Measurements from ENCODE around the gene MGAT4C.

GRCh38 chr12:86117711-86118110 lies 138.5 kb downstream of the MGAT4C start:
- TF ChIP-seq POLR2AphosphoS5 (IDR thresholded peaks at IDR 0.05; ENCODE audit: low read depth, low read length): no peak
- no peak for TF ChIP-seq CTCF (IDR thresholded peaks at IDR 0.05; ENCODE audit: control extremely low read depth in 1 of 3, insufficient read depth in 1 of 3, low read depth in 1 of 3, low read length in 3 of 3)
- no peak for TF ChIP-seq EZH2 (IDR thresholded peaks at IDR 0.05; ENCODE audit: low read depth, low read length, severe bottlenecking)
- no peak for TF ChIP-seq JUND (IDR thresholded peaks at IDR 0.05; ENCODE audit: low read length)
- TF ChIP-seq POLR2A (IDR thresholded peaks at IDR 0.05; ENCODE audit: control extremely low read depth in 1 of 2, low read depth in 2 of 2, low read length in 2 of 2): no peak
- no peak for TF ChIP-seq JUN (IDR thresholded peaks at IDR 0.05; ENCODE audit: low read depth, low read length)
- no peak for TF ChIP-seq SUZ12 (IDR thresholded peaks at IDR 0.05; ENCODE audit: low read length)
- TF ChIP-seq MAX (IDR thresholded peaks at IDR 0.05): no peak
- TF ChIP-seq RFX5 (IDR thresholded peaks at IDR 0.05; ENCODE audit: borderline replicate concordance, low read depth, low read length): no peak
- TF ChIP-seq RAD21 (IDR thresholded peaks at IDR 0.05 in 1 of 2, conservative IDR thresholded peaks at IDR 0.05 in 1 of 2; ENCODE audit: low read depth in 2 of 2, low read length in 2 of 2): no peak

Measured in H1 (cell line).